Heart left ventricle (tissue), 13 donors: ENCODE measurements around the gene WFDC1.

ENCODE experiments used
- CTCF ChIP-seq, 12 donors: fragments of 200-600 bp; sonication (generic) in 4 of 12; IDR thresholded peaks; one replicate each; pipeline versions ENCODE4 v1.5.0 to v1.8.0; 2018 to 2022; ENCODE audit warnings: antibody characterized with exemption in 12 of 12, mild to moderate bottlenecking in 5 of 12
- POLR2A ChIP-seq, 2 donors: fragments of 450-650 bp; IDR thresholded peaks; one replicate each; pipeline ENCODE4 v1.6.1; 2017; ENCODE audit warnings: antibody characterized with exemption in 2 of 2, mild to moderate bottlenecking in 2 of 2, moderate library complexity in 2 of 2
- donor health status: ischemic (EF 13 %, LVEDD 7.1; RV severe dilation, severe dysfunction).
- donor health status: DM: no; HTN: yes; CAD: no.
- donor health status: DM: no; HTN: no; CAD: no.
- donor health status: ischemic (EF 25% LVEDD 6.9; RV normal size, moderate dysfunction).
- donor health status: ischemic (EF 25% LVEDD 5.7; RV mildly dilated, moderate dysfunction).
- donor health status: ischemic (EF 35%, LVEDD 5.7; RV mildly dilated, moderate dysfunction).
- donor health status: nonischemic (EF 11% LVEDD 7.7; RV severe dilation, severe dysfunction).
- donor health status: DM: yes; HTN: yes; CAD: no.
- donor health status: PGD.
- donor health status: ischemic (EF 29% LVEDD 5.4; RV normal size, mild dysfunction).
- donor health status: nonischemic (EF 23%, LVEDD 6.1; RV moderate dilation, normal function).

GRCh38 chr16:84266451-84266850 lies 28.2 kb upstream of the WFDC1 start:
- TF ChIP-seq POLR2A (IDR thresholded peaks at IDR 0.05) (no peak), CTCF (IDR thresholded peaks at IDR 0.05) (no peak)
